Measurements from ENCODE around the gene NEDD4L.

GRCh38 chr18:58204776-58205442 is 160.9 kb downstream of the NEDD4L start:
- TF ChIP-seq CTCF (IDR thresholded peaks at IDR 0.05; ENCODE audit: insufficient read depth, low read length, poor library complexity, severe bottlenecking) (no peak), EZH2phosphoT487 (conservative IDR thresholded peaks at IDR 0.05; ENCODE audit: low read length) (no peak)
